ENCODE data around the gene TBC1D10A.

DNA sequence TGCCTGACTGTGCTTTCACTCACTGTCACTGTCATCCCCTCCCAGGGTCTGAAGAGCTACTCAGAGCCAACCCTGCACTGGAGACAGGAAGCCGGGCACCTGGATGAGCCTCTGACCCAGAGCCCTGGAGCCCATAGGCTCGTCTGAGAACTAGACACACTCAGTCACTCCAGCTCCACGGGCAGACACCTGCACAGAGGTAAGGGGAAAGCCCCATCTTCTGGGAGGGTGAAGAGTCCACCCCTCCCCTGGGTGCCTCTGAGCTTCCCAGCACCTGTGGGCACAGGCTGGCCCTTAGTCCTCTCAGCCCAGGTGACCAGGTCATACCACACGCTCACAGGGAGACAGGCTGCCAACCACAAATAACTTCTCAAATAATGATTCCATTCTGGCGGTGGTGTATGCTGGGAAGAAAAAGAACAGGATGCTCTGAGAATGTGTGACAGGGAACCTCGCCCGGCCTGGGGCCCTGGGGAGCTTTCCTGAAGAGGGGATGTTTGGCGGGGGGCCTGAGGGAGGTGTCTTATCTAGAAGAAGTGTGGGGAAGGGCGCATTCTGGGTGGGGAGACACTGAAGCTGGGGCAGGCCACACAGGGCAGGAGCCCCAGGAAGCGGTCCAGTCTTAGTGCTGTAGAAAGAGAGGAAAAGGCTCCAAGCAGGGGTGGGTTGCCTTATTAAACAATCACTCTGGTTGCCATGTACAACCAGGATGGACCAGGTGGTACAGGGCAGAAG is 35.3 kb upstream of the TBC1D10A start:
- TF ChIP-seq POLR2A (IDR thresholded peaks at IDR 0.05; ENCODE audit: low read depth, low read length), result no peak
- TF ChIP-seq TAF1 (IDR thresholded peaks at IDR 0.05; ENCODE audit: borderline replicate concordance, low read depth, low read length), result no peak
- no peak for TF ChIP-seq POLR2AphosphoS5 (IDR thresholded peaks at IDR 0.05; ENCODE audit: low read depth, low read length)

Data from GM12892 (cell line).